RWPE1 (cell line): ENCODE measurements around the gene DDIT4L.

ENCODE experiments used
- CTCF ChIA-PET: fragments of 350-600 bp; sonication (Branson Sonifier 250); formaldehyde crosslinking; extraction: SDS; loops from one replicate; lab custom pipeline; 2021; lab: Yijun Ruan, JAX
- POLR2A ChIA-PET: fragments of 400-600 bp; formaldehyde crosslinking; extraction: SDS; loops from one replicate; lab custom pipeline; 2020; ENCODE audit warnings: antibody characterized with exemption; ENCODE audit not compliant: low non-redundant PET; lab: Yijun Ruan, JAX
- DNase-seq: peaks from one replicate; pipeline ENCODE4 v3.0.0; 2012; ENCODE audit warnings: low spot score
- H3K27ac ChIP-seq: fragments of 450-650 bp; 2 replicates; pipeline ENCODE4 v1.5.1; 2017
- CTCF ChIP-seq: fragments of 450-650 bp; conservative IDR thresholded peaks from 2 replicates; pipeline ENCODE4 v1.5.1; 2017; ENCODE audit warnings: low read depth, mild to moderate bottlenecking

DDIT4L gene

GRCh38 chr4:100184787-100185186, 5.5 kb downstream of the DDIT4L start:
- DNase-seq = no peak
- no peak for TF ChIP-seq CTCF
- POLR2A ChIA-PET = no interaction called here
- H3K27ac ChIP-seq = no peak overlapping the region
- CTCF ChIA-PET = no interaction called here

- TF ChIP-seq CTCF = no peak
- ChIA-PET POLR2A (no interaction called here), CTCF (no interaction called here)
- no peak for DNase-seq
- no peak overlapping the region for H3K27ac ChIP-seq
These were observed 12.4 kb downstream of the DDIT4L start for GRCh38 chr4:100177855-100178254.

GRCh38 chr4:100177126-100177525, 13.1 kb downstream of the DDIT4L start:
- H3K27ac ChIP-seq = no peak overlapping the region
- no peak for TF ChIP-seq CTCF
- no peak for DNase-seq
- ChIA-PET POLR2A (no interaction called here), CTCF (interaction anchor here (0.6 kb wide), 1 partner anchor 9 kb away, joined by 3 read pairs; no protein-coding TSS in a partner anchor)

GRCh38 chr4:100175858-100176257, 14.4 kb downstream of the DDIT4L start:
- no peak for TF ChIP-seq CTCF
- H3K27ac ChIP-seq = no peak overlapping the region
- CTCF ChIA-PET = no interaction called here
- POLR2A ChIA-PET = no interaction called here
- no peak for DNase-seq

- ChIA-PET CTCF (no interaction called here), POLR2A (no interaction called here)
- H3K27ac ChIP-seq = no peak overlapping the region
- DNase-seq = no peak
- TF ChIP-seq CTCF = no peak
These were observed 15.3 kb downstream of the DDIT4L start for GRCh38 chr4:100174985-100175383.

GRCh38 chr4:100170986-100171385, 19.3 kb downstream of the DDIT4L start:
- no peak for DNase-seq
- POLR2A ChIA-PET = no interaction called here
- TF ChIP-seq CTCF = no peak
- H3K27ac ChIP-seq = no peak overlapping the region
- CTCF ChIA-PET = no interaction called here
